Left cardiac atrium (tissue), 4 donors: ENCODE data around the gene DGKZ. TPM values are rescaled to one million over a fixed set of nuclear protein-coding genes. Genes with fewer than 3 reads are reported as not detected.

Source experiments
- ATAC-seq, 2 donors: fragments of 200-7000 bp; cut with Tn5 transposase; one replicate each; pipeline ENCODE4 v1.9.1; 2020; ENCODE audit warnings: mild to moderate bottlenecking in 2 of 2, moderate library complexity in 2 of 2
- DNase-seq: peaks from one replicate; pipeline ENCODE4 v3.0.0-alpha.2; 2020
- intact Hi-C, 2 donors: fragments of 100-400 bp; cut with DNase I; formaldehyde crosslinking; loops; one replicate each; pipeline versions ENCODE4 v1.14.1 to v1.15.1; 2022 to 2023
- microRNA-seq, 2 donors: library from miRNA; unstranded; fragments of <30 nt; microRNA quantifications; one replicate each; pipeline ENCODE4 v1.2.0, GENCODE V29; 2020
- total RNA-seq, 2 donors: library from RNA; stranded (reverse); fragmentation: NEBNext Ultra II Directional; extraction: Animal tissue kit (Norgen Biotek cat#: 25700); gene quantifications; one replicate each; pipeline ENCODE4 v1.2.1, GENCODE V29; 2021
- donor health status: DM: no; HTN: yes; CAD: no.
- donor health status: DM: no; HTN: yes; CAD: no; lungs with severe emphysema.
- donor health status: DM: yes; HTN: yes; CAD: no.
- donor health status: Dilated cardiomyopathy.

Gene DGKZ
- total RNA-seq, 2 donors from 2014 or later = 80.2 to 91.8 TPM

DNA sequence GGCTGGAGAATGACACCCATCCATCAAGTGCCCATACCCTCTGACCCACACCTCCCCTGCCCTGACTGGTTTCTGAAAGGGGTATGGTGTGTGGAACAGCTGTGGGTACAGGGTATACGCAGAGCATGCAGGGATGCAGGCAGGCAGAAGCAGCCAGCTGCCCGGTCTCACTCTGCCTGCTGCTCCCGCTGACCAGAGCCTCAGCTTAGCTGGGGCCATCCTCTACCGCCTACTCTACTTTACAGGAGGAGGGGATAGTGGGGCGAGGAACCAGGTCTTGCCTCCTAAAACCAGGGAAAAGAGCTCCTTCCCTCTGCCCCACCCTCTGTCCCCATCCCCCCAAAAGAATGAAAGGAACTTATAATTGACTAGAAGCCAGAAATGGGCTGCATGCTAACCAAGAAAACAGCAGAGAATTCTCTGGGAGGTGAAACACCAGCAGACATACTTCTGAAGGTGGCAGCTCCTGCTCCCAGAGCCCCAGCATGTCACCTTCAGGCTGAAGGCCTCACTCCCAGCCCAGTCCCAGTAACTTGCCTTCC, 57.3 kb downstream of the DGKZ start:
- intact Hi-C loops = no loop called here
- ATAC-seq (no peak), DNase-seq (no peak)

DNA sequence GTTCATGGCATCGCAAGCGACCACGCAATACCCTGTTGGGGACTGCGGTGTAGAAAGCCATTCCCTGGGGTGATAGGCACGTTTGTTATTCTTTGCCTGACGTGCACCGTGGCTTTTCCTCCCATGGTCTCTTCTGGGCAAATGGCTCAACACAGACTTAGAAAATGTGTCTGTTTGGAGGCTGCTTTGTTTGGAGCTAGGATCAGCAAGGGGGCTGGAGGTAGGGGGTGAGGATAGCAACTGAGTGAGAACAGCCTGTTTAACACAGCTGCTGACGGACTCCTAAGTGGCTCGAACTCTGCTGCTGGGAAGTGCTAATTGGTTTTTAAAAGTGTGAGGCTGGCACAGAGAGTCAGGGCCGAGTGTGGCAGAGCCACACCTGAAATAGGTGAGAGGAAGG, 60.4 kb downstream of the DGKZ start:
- DNase-seq = no peak

DNA sequence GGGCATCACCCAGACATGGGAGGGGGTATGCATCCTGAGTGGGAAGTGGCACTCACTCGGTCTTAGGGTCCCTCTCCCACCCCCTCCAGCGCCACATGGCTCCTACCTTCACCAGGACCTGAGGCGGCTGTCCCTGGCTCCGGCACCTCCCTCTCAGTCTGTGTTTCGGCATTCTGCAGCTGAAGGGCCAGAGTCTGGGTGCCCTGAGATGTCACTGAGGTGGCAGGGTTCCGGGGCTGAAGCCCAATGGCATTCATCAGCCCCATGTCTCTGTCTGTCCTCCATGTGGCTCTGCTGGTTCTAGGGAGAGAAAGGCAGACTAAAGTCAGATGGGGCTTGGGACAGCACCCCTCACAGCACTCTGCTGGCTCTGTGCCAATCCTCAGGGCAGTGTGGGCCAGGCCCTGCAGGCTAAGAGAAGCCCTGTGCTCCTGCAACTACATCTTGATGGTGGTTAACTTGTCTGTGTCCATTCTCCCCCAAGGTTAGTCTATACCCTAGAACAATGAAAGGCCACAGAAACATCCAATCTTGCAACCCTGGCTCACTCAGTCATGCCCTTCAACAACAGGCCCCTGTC, 61.2 kb downstream of the DGKZ start:
- ATAC-seq (no peak), DNase-seq (no peak)
- intact Hi-C loops = no loop called here

More for the DNA sequence above, 60.4 kb downstream of the DGKZ start:
- ATAC-seq = no peak
- intact Hi-C loops = no loop called here

- ATAC-seq (peak in 1 of 2 donors; percentile 27), DNase-seq (no peak)
- intact Hi-C loops = no loop called here
Measured at GRCh38 chr11:46410021-46410420, 62.8 kb downstream of the DGKZ start.

- intact Hi-C loops = no loop called here
Measured at GRCh38 chr11:46413760-46414465, 66.7 kb downstream of the DGKZ start.

GRCh38 chr11:46414466-46414796, 67.2 kb downstream of the DGKZ start:
- ATAC-seq (peak in 1 of 2 donors; percentile 40), DNase-seq (no peak)
- intact Hi-C loops = no loop called here

More at GRCh38 chr11:46413760-46414465, 66.7 kb downstream of the DGKZ start:
- ATAC-seq (no peak), DNase-seq (no peak)

- ATAC-seq (no peak), DNase-seq (no peak)
- intact Hi-C loops = no loop called here
Measured at GRCh38 chr11:46414879-46415278, 67.6 kb downstream of the DGKZ start.

GRCh38 chr11:46417711-46418110, 70.4 kb downstream of the DGKZ start:
- intact Hi-C loops = no loop called here
- ATAC-seq (no peak), DNase-seq (no peak)

- DNase-seq (no peak), ATAC-seq (no peak)
- intact Hi-C loops = no loop called here
Measured at GRCh38 chr11:46418751-46419150, 71.5 kb downstream of the DGKZ start.

DNA sequence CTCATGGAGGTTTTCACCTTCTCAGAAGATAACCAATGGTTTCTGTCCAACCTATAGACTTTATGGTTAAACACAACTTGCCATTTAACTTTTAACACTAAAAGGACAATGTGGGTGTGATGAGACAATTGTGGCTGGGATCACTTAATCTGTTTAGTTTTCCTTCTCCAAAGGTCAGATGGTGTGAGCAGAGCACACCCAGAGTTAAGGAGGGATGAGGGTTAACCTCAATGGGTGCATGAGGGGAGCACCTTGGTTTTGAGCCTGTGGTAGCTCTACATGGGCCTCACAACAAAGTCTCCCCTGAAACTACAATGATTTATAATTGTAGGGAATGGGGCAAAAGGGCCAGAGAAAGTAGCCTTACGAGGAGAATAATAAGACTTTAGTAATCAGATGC, 73.2 kb downstream of the DGKZ start:
- DNase-seq (no peak), ATAC-seq (no peak)
- intact Hi-C loops = no loop called here

GRCh38 chr11:46421257-46421880, 74.1 kb downstream of the DGKZ start:
- DNase-seq (no peak), ATAC-seq (peak; percentile 77 to 83)
- intact Hi-C loops = no loop called here

DNA sequence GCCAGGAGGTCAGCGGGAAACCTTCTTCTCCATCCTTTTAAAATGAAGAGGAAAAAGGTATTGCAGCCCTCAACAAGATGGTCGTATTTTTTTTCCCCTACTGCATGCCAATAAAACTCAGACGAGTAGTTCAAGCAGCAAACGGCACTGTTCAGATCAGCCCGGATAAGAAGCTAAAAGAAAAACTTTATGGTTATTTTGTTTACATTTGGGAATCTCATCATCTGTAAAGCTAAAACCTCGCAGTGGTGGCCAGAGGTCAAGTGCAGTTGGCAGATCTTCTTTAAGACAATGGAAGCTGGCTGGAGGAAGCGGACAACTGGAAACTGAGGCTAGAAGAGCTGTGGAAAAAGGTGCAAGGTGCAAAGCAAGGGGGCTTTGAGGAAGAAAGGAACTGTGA, 75.3 kb downstream of the DGKZ start:
- intact Hi-C loops = no loop called here
- no peak for ATAC-seq
- DNase-seq = no peak

GRCh38 chr11:46426233-46426991, 79.1 kb downstream of the DGKZ start:
- no peak for ATAC-seq
- DNase-seq = no peak
- intact Hi-C loops = no loop called here

DNA sequence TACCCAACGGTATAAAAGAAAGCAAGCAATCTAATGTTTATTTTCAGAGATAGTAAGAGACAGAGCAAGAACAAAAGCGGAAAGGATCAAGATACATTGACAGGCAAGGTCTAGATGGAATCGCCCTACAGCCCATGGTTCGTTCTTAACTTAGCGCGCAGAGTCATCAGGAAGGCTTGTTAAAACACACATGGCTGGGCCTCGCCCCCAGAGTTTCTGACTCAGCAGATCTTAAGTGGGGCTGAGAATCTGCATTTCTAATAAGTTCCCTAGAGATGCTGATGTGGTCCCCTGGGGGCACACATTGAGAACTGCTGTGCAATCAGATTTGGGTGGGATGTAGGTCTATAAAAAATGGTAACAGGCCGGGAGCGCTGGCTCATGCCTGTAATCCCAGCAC, 80.1 kb downstream of the DGKZ start:
- intact Hi-C loops = no loop called here
- DNase-seq (no peak), ATAC-seq (no peak)

GRCh38 chr11:46429717-46430116, 82.5 kb downstream of the DGKZ start:
- DNase-seq (no peak), ATAC-seq (no peak)
- intact Hi-C loops = no loop called here

Small RNAs within 50 kb of the gene (microRNA-seq; reads per million reads assigned to microRNA genes)
- 0 reads per million in 2 donors for gene MIR4688

Other genes with a start within 250 kb of the DGKZ start
- gene PHF21A, start 226.0 kb upstream of the DGKZ start, total RNA-seq = 10 to 100 TPM; 39.7 to 40.4 TPM
- 10 to 100 TPM; 20.7 to 28.0 TPM for gene CREB3L1, start 69.8 kb upstream of the DGKZ start, total RNA-seq
- gene MDK, start 34.2 kb downstream of the DGKZ start, total RNA-seq = 10 to 100 TPM; 11.0 to 15.2 TPM
- gene CHRM4, start 44.3 kb downstream of the DGKZ start, total RNA-seq = under 1 TPM in 1 of 2 donors, not detected in 1; 0.21 TPM
- 10 to 100 TPM; 14.9 to 20.1 TPM for gene AMBRA1, start 246.6 kb downstream of the DGKZ start, total RNA-seq